ENCODE measurements around the gene AFAP1L1.
"Not testable (repeated sequence)": the region's sequence is repeated elsewhere in the genome, so short reads cannot be mapped to it uniquely, and the experiment has no call there.

The AFAP1L1 gene

DNA sequence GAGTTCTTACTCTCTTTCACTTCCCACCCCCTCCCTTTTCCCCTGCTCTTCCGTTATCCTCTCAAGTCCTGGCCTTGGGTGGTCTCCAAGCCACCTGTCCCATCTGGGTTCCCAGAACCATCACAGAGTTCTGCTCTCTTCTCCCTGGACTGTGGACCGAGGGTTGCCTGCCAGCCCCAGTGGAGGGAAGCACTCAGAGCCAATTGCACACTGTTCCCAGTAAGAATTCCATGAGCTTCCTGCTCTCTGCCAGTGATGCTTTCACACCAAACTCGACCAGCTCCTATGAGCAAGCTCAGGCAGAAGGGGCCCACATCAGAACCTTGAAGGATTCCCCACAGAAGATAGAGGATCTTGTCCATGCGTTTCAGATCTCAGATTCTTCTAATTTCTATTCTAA is 20.1 kb upstream of the AFAP1L1 start:
- Mint-ChIP-seq H3K36me3 (no peaks in the 10 kb centered on the region), H3K27ac (no peak overlapping the region), H3K9me3 (ENCODE audit: low read depth) (no peaks in the 10 kb centered on the region), H3K27me3 (no peaks in the 10 kb centered on the region), H3K4me1 (ENCODE audit: low read depth) (no peaks in the 10 kb centered on the region), H3K4me3 (no peak overlapping the region)

DNA sequence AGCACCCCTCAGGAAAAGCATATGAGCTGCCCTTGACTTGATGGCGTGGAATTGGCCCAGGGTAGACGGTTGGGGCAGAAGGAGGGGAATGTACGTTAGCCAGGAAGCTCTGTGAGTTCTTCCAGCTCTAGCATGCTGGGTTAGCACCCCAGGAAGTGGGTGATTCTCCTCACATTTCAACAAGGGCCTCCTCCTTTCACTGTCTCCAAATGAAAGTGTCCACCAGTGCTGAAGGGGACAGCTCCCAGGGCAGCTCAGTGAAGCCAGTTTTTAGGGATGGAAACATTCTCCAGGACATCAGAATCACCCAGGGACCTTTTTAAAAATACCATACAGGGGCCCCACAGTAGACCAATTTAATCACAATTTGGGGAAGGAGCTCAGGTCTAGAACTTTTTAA is 17.2 kb upstream of the AFAP1L1 start:
- Mint-ChIP-seq H3K27ac (no peak overlapping the region), H3K9me3 (ENCODE audit: low read depth) (no peaks in the 10 kb centered on the region), H3K27me3 (no peaks in the 10 kb centered on the region), H3K4me1 (ENCODE audit: low read depth) (no peaks in the 10 kb centered on the region), H3K36me3 (no peaks in the 10 kb centered on the region), H3K4me3 (no peak overlapping the region)

DNA sequence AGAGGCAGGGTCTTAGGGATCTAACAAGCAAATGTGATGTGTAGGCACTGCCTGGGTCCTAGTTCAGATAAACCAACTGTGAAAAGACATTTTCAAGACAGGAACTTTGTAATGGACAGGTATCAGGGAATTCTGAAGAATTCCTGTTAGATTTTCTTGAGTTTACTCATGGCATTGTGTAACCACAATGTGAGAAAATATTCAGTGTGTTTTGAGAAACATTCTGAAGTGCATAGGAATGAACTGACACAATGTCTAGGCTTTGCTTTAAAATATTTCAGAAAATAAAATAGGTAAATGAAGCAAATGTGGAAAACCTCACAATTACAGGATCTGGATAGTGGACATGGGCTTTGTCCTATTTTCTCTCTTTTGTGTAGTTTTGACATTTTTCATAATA is 15.2 kb upstream of the AFAP1L1 start:
- no peaks in the 10 kb centered on the region for H3K4me1 Mint-ChIP-seq (ENCODE audit: low read depth)
- H3K27me3 Mint-ChIP-seq, result peaks cover 3% of the 10 kb centered on the region
- no peak overlapping the region for H3K27ac Mint-ChIP-seq
- no peaks in the 10 kb centered on the region for H3K9me3 Mint-ChIP-seq (ENCODE audit: low read depth)
- no peaks in the 10 kb centered on the region for H3K36me3 Mint-ChIP-seq
- no peak overlapping the region for H3K4me3 Mint-ChIP-seq

DNA sequence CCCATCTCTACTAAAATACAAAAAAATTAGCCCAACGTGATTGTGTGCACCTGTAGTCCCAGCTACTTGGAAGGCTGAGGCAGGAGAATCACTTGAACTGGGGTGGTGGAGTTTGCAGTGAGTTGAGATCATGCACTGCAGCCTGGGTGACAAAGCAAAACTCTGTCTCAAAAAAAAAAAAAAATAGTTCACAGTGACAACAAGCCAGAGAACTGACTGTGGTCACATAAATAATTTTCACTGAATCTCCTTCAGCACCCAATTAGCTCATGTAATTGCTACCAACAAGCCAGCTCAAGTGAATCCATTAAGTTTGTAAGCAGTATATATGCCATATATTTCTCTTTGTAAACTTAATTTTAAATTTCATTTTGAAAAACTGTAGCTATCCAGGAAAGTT is 14.5 kb upstream of the AFAP1L1 start:
- Mint-ChIP-seq H3K4me1 (ENCODE audit: low read depth) (no peaks in the 10 kb centered on the region), H3K9me3 (ENCODE audit: low read depth) (no peaks in the 10 kb centered on the region), H3K4me3 (no peak overlapping the region), H3K36me3 (no peaks in the 10 kb centered on the region), H3K27me3 (peaks cover 3% of the 10 kb centered on the region), H3K27ac (no peak overlapping the region)

GRCh38 chr5:149257889-149258705 is 13.6 kb upstream of the AFAP1L1 start:
- H3K4me3 Mint-ChIP-seq, result no peak overlapping the region

DNA sequence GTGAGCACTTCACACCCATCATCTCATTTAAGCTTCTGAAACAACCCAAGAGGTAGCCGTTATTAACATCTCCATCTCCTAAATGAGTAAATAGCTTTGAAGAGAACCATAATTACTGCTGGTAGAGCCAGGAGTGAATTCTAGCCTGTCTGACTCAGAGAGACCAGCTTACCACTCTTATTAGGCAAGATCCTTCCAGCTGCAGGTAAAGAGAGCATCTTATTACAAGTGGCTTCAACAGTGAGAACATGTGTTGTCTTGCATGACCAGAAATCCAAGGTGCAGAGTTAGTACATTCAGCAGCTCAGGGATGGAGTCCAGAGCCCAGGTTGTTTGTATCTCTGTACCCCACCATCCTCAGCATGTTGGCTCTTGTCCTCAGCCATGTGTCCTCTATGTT is 10.9 kb upstream of the AFAP1L1 start:
- no peak overlapping the region for H3K4me3 Mint-ChIP-seq
- no peaks in the 10 kb centered on the region for H3K9me3 Mint-ChIP-seq (ENCODE audit: low read depth)
- H3K27me3 Mint-ChIP-seq, result peaks cover 3% of the 10 kb centered on the region
- H3K4me1 Mint-ChIP-seq (ENCODE audit: low read depth), result peaks cover 5% of the 10 kb centered on the region
- H3K27ac Mint-ChIP-seq, result no peak overlapping the region
- H3K36me3 Mint-ChIP-seq, result no peaks in the 10 kb centered on the region

More at GRCh38 chr5:149257889-149258705, 13.6 kb upstream of the AFAP1L1 start:
- H3K36me3 Mint-ChIP-seq, result no peaks in the 10 kb centered on the region
- H3K27me3 Mint-ChIP-seq, result peaks cover 3% of the 10 kb centered on the region
- no peaks in the 10 kb centered on the region for H3K9me3 Mint-ChIP-seq (ENCODE audit: low read depth)
- no peaks in the 10 kb centered on the region for H3K4me1 Mint-ChIP-seq (ENCODE audit: low read depth)
- no peak overlapping the region for H3K27ac Mint-ChIP-seq

DNA sequence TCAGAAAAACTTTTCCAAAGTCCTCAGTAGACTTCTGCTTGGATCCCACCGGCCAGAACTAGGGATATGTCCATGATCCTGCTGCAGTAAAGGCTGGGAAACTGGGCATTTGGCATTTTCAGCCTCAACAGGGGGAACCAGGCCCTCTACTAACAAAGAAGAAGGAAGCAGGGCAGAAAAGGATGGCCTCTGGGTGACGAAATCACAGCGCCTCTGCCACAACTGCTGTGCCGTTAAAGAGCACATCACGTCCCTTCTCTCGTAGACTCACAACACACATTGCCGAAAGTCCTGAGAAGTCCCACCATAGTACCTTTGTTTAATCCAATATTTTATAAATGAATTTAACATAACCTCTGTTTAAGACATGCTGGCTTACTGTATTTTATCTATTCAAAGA is 10.4 kb upstream of the AFAP1L1 start:
- H3K4me3 Mint-ChIP-seq, result no peak overlapping the region
- no peak overlapping the region for H3K27ac Mint-ChIP-seq
- peaks cover 5% of the 10 kb centered on the region for H3K4me1 Mint-ChIP-seq (ENCODE audit: low read depth)
- H3K27me3 Mint-ChIP-seq, result peaks cover 3% of the 10 kb centered on the region
- H3K9me3 Mint-ChIP-seq (ENCODE audit: low read depth), result no peaks in the 10 kb centered on the region
- no peaks in the 10 kb centered on the region for H3K36me3 Mint-ChIP-seq

DNA sequence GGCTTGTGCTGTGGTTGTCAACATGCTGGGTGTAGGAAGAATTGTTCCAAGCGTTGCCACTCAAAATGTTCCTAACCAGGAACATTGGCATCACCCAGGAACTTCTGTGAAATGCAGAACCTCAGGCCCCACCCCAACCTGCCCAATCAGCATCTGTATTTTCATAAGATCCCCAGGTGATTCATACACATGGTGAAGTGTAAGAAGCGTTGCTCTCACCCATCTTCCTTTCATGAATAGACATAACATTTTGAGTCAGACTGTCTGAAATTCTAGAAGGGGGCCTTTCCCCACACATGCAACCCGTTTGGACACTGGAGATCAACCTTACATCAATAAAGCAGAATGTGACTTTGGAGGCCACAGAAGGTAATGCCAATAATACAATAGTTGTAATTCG is 9.3 kb upstream of the AFAP1L1 start:
- Mint-ChIP-seq H3K4me3 (no peak overlapping the region), H3K27me3 (peaks cover 3% of the 10 kb centered on the region), H3K27ac (no peak overlapping the region), H3K36me3 (no peaks in the 10 kb centered on the region), H3K4me1 (ENCODE audit: low read depth) (peaks cover 5% of the 10 kb centered on the region), H3K9me3 (ENCODE audit: low read depth) (no peaks in the 10 kb centered on the region)

DNA sequence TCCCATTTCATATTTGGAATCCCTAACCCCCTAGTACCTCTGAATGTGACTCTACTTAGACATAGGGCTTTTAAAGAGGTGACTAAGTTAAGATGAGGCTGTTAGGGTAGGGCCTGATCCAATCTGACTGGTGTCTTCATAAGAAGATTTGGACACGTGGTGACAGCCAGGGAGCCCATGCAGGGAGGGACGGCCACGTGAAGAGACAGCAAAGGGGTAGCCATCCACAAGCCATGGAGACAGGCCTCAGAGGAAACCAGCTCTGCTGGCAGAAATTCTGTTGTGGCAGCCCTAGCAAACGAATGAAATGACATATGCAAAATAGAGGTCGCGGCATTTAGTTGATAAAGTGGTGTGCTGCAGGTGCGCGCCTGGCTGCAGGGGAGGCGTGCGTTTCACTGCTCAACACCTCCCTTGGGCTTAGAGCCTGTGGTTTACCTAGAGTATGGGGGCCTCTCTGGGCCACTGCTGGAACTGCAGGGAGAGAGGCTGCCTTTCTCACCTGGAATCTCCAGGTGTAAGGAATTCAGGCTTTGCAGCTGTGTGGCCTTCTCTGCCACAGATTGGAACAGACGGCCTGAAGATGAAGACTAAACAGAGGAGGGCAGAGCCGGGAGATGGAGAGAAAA is 7.1 kb upstream of the AFAP1L1 start:
- Mint-ChIP-seq H3K4me1 (ENCODE audit: low read depth) (peaks cover 5% of the 10 kb centered on the region), H3K9me3 (ENCODE audit: low read depth) (peaks cover 6% of the 10 kb centered on the region), H3K27me3 (peaks cover 3% of the 10 kb centered on the region), H3K4me3 (no peak overlapping the region), H3K36me3 (peaks cover 5% of the 10 kb centered on the region), H3K27ac (no peak overlapping the region)

DNA sequence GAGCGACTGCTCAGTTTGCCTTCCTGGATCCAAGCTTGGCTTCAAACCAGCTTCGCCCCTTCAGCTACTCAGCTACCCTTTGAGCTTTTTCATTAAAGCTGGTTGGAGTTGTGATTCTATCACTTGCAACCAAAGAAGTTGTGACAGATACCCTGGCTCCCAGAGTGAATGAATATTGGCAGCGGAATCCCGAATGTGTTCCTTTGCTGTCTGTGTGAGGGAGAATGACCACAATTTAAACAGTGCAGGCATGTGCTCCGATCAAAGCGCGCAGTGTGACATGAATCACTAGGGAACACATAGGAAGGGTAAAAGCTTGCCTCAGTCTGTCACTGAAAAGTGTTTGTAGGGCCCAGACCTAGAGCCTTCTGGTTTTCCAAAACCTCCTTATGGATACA is 6.6 kb upstream of the AFAP1L1 start:
- Mint-ChIP-seq H3K36me3 (peaks cover 5% of the 10 kb centered on the region), H3K27me3 (no peaks in the 10 kb centered on the region), H3K9me3 (ENCODE audit: low read depth) (peaks cover 6% of the 10 kb centered on the region), H3K27ac (no peak overlapping the region), H3K4me3 (no peak overlapping the region), H3K4me1 (ENCODE audit: low read depth) (peaks cover 5% of the 10 kb centered on the region)

DNA sequence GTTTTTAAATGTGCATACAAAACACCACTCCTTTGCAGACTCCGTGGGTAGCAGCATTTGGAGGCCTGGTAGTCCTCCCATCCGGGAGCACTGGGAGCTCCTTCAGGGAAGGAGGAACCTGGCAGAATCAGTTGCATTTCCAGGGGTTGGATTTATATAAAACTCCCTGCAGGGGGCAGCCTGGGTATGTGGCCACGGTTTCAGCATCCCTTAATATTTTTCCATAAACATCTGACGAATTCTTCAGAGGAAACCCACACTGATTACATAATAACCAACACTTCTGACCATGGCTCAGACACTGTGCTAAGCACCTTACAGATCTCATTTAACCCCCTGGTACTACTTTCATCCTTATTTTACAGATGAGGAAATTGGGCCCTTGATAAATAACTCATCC is 6.1 kb upstream of the AFAP1L1 start:
- Mint-ChIP-seq H3K4me1 (ENCODE audit: low read depth) (peaks cover 5% of the 10 kb centered on the region), H3K27me3 (peaks cover under 1% of the 10 kb centered on the region), H3K27ac (no peak overlapping the region), H3K36me3 (peaks cover 5% of the 10 kb centered on the region), H3K4me3 (no peak overlapping the region), H3K9me3 (ENCODE audit: low read depth) (peaks cover 6% of the 10 kb centered on the region)

DNA sequence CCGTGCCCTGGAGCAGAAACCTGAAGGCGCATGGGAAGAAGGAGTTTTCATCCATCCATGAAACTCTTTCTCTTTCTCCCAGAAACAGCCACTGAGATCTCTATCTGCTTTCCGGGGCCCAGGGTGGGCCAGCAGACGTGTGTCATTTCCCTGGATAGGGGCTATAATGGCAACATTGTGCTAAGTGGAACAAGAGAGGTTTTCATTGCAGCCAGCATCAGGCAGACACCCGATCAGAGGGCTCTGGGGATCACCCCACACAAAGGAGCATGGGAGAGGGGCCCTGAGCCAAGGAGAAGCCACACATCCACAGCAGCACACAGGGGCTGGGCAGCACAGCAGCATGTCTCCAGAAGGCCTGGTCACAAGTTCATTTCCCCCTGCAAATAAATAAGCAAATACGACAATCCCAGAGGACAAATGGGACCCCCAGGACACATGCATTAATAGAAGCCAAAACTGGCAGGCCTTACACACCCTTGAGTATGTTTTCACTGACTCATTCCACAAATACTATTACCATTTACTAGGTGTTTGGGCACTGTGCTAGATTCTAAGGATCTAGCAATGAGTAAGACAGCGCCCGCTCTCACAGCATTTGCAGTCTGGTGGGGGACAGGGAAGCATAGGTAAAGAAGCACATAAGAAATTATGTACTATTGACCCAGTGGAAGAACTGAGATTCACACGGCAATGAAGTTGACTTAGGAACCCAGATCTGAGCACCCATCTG is 4.3 kb upstream of the AFAP1L1 start:
- Mint-ChIP-seq H3K4me3 (no peak overlapping the region), H3K27me3 (peaks cover 12% of the 10 kb centered on the region), H3K27ac (no peak overlapping the region), H3K36me3 (peaks cover 5% of the 10 kb centered on the region), H3K9me3 (ENCODE audit: low read depth) (peaks cover 6% of the 10 kb centered on the region), H3K4me1 (ENCODE audit: low read depth) (peaks cover 13% of the 10 kb centered on the region)

GRCh38 chr5:149268928-149269557 is 2.6 kb upstream of the AFAP1L1 start:
- Mint-ChIP-seq H3K4me3 (no peak overlapping the region), H3K9me3 (ENCODE audit: low read depth) (peaks cover 6% of the 10 kb centered on the region), H3K27ac (no peak overlapping the region), H3K4me1 (ENCODE audit: low read depth) (peaks cover 13% of the 10 kb centered on the region), H3K27me3 (peaks cover 14% of the 10 kb centered on the region), H3K36me3 (peaks cover 5% of the 10 kb centered on the region)

GRCh38 chr5:149271195-149271715 is 404 bp upstream of the AFAP1L1 start:
- Mint-ChIP-seq H3K27ac (no peak overlapping the region), H3K27me3 (peaks cover 14% of the 10 kb centered on the region), H3K4me1 (ENCODE audit: low read depth) (peaks cover 8% of the 10 kb centered on the region), H3K9me3 (ENCODE audit: low read depth) (peaks cover 6% of the 10 kb centered on the region), H3K36me3 (peaks cover 5% of the 10 kb centered on the region), H3K4me3 (peak overlapping the region; percentile 63)

DNA sequence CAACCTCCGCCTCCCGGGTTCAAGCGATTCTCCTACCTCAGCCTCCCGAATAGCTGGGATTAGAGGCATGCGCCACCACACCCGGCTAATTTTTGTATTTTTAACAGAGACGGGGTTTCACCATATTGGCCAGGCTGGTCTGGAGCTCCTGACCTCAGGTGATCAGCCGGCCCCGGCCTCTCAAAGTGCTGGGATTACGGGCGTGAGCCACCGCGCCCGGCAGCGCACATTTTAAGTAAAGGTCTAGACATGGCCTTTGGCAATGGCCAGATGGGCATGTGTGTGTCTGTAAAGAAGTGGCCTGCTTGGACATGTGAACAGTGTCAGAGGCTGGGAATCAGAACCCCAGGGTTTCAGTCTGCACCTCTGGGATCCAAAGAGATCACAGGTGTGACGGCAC is 1.1 kb downstream of the AFAP1L1 start:
- not testable (repeated sequence) for H3K4me1 Mint-ChIP-seq (ENCODE audit: low read depth); H3K27ac Mint-ChIP-seq; H3K36me3 Mint-ChIP-seq; H3K9me3 Mint-ChIP-seq (ENCODE audit: low read depth)
- H3K27me3 Mint-ChIP-seq, result peaks cover 14% of the 10 kb centered on the region
- peak overlapping the region; percentile 91 for H3K4me3 Mint-ChIP-seq

Data from activated naive CD8-positive, alpha-beta T cell (primary cell).